Retinal pigment epithelial cell (primary cell): ENCODE results near the gene RING1.
A peak's percentile ranks its signal among the peaks of the same experiment; 100 is the strongest.

Experiments used
- DNase-seq: peaks from one replicate; pipeline ENCODE4 v3.0.0-alpha.2; 2010; ENCODE audit warnings: low read depth
- H3K4me3 ChIP-seq: 2 replicates; pipeline ENCODE4 v1.5.1; 2011; ENCODE audit warnings: mild to moderate bottlenecking, low read length, control low read depth, moderate library complexity
- TF ChIP-seq, protein P1 (sequence below): conservative IDR thresholded peaks from 2 replicates; pipeline ENCODE4 v1.5.1; 2011; ENCODE audit warnings: low read depth, low read length, control low read depth, inconsistent platforms

RING1 gene

DNA sequence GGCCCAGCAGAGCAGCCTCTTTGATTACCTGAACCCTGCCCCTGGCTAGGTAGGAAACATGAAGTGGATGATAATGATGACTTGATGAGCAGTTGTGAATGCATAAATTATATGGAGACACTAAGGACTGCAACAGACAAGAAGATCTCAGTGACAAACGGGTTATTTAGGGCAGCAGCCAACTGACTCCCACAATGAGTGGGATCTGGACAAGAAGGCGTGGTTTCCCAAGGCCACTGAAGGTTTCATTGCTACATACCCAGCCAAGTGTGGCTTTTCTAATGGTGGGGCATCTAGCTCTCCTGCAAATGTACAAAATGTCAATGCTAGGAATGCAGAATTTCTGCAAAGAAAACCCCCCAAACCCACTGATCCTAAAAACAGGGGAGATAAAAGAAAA lies 29.4 kb downstream of the RING1 start:
- TF ChIP-seq, protein P1, sequence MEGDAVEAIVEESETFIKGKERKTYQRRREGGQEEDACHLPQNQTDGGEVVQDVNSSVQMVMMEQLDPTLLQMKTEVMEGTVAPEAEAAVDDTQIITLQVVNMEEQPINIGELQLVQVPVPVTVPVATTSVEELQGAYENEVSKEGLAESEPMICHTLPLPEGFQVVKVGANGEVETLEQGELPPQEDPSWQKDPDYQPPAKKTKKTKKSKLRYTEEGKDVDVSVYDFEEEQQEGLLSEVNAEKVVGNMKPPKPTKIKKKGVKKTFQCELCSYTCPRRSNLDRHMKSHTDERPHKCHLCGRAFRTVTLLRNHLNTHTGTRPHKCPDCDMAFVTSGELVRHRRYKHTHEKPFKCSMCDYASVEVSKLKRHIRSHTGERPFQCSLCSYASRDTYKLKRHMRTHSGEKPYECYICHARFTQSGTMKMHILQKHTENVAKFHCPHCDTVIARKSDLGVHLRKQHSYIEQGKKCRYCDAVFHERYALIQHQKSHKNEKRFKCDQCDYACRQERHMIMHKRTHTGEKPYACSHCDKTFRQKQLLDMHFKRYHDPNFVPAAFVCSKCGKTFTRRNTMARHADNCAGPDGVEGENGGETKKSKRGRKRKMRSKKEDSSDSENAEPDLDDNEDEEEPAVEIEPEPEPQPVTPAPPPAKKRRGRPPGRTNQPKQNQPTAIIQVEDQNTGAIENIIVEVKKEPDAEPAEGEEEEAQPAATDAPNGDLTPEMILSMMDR, result no peak
- DNase-seq, result no peak
- no peak overlapping the region for H3K4me3 ChIP-seq

DNA sequence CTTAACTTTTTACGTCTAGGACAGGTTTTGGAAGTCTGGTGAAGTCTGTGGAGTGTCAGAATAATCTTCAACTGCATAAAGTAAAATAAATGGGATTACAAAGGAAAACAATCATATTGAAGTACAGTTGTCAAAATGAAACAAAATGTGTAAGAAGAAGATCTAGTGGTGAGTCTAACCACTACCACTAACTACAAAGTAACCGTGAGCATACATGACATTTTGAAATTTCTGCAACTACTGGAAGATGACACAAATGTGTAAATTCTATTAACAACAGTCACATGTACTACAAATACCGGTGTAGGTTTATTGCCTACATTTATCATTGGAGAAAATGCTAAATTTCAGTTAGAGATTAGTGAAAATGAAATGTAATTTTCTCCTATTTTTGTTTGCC lies 33.7 kb downstream of the RING1 start:
- no peak overlapping the region for H3K4me3 ChIP-seq
- no peak for DNase-seq
- TF ChIP-seq, protein P1, result no peak

DNA sequence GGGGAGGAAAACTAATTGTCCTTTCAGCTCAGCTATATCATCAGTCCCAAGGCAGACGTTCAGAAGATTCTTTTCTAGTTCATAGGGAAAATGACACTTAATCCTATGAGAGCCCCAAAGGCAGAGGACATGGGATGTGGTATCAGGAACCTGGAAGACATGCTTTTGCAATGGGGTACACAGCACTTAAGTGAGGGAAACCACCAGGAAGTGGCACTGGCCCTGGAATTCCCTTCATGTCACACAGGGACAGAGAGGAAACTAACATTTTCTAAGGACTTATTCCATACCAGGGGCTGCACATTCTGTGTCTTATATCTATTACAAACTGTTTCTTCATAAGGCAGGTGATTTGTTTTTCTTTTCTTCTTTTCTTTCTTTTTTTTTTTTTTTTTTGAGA lies 35.2 kb downstream of the RING1 start:
- DNase-seq, result no peak
- no peak overlapping the region for H3K4me3 ChIP-seq
- TF ChIP-seq, protein P1, result no peak

DNA sequence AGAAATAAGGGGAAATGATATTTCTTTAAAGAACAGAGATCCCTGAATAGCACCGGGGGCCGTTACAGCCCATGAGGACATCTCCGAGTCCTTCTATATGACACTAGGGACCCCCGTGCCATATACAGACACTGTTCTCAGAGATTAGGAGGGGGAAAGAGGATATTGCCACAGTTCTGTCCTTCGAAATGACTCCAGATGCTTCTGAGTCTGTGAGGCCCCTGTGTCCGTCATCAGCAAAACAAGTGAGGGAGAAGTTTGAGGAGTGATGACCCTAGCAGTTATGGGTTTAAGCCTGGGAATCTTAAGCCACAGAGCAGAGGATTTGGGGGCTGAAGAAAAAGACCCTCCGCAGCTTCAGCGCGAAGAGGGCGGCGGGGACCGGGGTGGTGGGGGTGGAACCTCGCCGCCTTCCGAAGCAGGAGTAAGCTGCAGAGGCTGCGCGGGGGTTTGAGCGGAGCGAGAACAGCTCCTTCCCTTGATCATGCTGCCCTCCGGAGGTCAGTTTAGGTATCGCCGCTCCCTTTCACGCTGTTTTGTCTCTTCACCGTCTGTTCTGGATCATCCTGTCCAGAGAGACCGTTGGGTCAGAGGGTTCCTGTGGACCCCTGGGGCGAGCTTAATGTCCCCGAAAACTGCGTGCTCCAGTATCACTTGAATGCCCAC lies 39.8 kb downstream of the RING1 start:
- DNase-seq, result peak; percentile 36
- TF ChIP-seq, protein P1, result peak; percentile 89
- peak overlapping the region; percentile 45 for H3K4me3 ChIP-seq

DNA sequence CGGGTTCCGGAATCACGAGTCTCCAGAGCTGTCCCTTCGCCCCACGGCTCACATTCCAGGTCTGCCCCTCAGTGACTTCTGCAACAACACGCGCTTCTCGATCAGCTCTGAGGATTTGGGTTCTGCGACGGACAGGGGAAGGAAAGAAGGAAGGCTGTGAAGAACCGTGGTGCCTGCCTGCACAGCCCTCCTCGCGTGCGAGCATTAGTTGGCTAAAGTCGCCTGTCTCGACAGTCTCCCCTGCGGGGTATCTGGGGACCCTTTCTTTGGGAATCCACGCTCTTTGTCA lies 40.3 kb downstream of the RING1 start:
- peak overlapping the region; percentile 44 for H3K4me3 ChIP-seq
- peak; percentile 19 for DNase-seq
- TF ChIP-seq, protein P1, result no peak

DNA sequence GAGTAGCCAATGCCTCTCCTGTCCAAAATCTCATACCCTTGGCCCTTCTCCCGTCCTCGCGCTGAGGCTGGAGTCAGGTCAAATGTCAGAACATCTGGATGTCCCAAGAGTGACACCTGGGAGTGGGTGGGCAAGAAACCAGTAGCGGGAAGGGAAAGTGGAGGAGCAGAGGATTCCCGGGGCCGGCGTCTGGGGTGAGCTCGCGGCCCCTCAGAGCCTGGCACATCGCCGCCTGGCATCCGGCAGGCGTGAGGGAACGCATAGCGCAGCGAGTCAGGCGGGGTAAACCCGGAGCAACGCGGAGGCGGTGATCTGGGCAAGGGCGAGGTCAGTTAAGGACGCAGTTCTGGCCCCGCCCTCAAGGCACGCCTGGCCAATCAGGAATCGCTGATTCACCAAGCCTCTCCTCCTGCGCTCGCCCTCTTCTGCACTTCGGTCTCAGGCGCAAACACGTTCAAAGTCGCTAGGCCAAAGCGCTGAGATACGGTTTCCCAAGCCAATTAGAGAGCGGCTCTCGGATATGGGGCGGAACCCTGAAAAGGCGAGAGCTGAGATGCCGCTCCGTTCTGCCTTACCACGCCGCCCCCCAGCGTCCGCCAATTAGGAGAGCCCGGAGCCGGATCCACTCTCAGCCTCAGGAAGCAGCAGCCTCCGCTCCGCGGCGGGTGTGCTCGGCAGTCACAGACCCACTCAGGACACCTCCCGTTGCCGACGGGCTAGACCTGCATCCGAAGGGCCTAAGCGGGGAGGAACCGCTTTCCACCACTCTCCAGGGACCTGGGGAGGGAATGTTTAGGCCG lies 40.8 kb downstream of the RING1 start:
- peak; percentile 98 for DNase-seq
- peak overlapping the region; percentile 65 for H3K4me3 ChIP-seq
- TF ChIP-seq, protein P1, result peak; percentile 16
